ENCODE data around the gene PLXNB1. TPM values are rescaled to one million over a fixed set of nuclear protein-coding genes. Genes with fewer than 3 reads are reported as not detected.

PLXNB1 gene
- total RNA-seq, 2 experiments from 2014 or later, result 3.7 to 5.1 TPM

DNA sequence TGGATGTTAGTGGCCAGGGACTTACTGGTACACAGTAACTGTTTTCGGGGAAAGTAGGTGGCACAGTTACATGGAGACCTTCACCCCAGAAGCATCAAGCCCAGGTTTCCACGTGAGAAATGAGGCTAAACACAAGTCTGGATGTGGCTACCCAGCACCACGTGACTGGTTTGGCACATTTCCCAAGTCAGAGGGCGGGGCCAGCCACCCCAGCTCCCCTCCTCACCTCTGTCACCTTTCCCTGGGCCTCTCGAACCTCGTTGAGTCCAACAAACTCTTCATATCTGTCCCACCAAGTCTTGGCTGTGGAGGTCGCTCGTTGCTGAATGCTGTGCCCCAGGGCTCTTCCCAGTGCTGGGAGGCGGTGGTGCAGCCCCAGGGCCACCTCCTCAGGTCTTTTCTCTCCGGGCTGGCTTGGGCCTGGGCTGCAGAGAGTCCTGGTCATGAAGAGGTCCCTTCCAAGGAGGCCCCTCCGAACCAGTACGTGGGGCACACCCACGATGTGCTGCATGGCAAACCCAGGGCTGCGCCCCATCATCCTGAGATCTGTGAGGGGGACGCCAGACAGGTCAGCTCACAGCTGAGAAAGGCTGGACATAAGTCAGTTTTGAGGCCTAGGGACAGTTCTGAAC, 4.8 kb upstream of the PLXNB1 start:
- peaks cover 13% of the 10 kb centered on the region for H3K36me3 Mint-ChIP-seq (ENCODE audit: low read depth)
- DNase-seq (peak; percentile 33), ATAC-seq (no peak)
- no peak overlapping the region for H3K4me3 Mint-ChIP-seq
- H3K9me3 Mint-ChIP-seq (ENCODE audit: low read depth), result no peaks in the 10 kb centered on the region
- ChIA-PET POLR2A (no interaction called here), CTCF (interaction anchor here (0.6 to 6.2 kb wide), 15 partner anchors 9 to 504 kb away, joined by 3 to 165 read pairs (median 4); partner anchors contain the start of gene ATRIP)
- no peak overlapping the region for H3K27ac Mint-ChIP-seq
- no peaks in the 10 kb centered on the region for H3K27me3 Mint-ChIP-seq
- peaks cover 22% of the 10 kb centered on the region for H3K4me1 Mint-ChIP-seq
- intact Hi-C loops (cut with DNase I, micrococcal nuclease), result no loop called here

DNA sequence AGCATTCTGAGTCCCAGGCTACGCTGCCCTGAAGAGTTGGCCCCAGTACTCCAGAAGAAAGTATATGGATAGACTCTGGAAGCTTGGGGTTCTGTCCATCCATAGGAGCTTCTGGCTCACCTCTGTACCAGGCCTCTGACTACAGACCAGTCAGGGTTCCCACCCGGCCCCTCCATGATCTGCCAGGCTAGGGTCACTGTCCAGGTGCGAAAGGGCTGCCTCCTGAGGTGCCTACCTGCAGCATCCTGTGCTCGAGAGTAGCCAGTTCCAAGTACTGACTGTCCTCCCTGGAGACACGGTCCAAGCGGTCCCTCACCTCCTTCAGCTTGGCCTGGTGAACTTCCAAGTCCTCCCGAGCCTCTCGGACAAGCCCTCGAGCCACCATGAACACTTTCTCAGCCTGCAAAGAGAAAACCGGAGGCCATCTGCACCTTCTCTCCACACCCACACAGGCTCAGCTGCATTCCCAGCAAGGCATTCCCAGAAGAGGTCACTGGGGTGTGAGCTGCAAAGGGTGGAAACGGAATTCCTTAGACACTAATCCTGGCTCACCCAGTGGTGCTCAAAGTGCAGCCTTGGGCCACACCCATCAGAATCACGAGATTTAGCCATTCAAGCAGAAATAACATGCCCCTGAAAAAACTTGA, 3.7 kb upstream of the PLXNB1 start:
- Mint-ChIP-seq H3K36me3 (ENCODE audit: low read depth) (peaks cover 13% of the 10 kb centered on the region), H3K27me3 (no peaks in the 10 kb centered on the region), H3K4me1 (peaks cover 16% of the 10 kb centered on the region), H3K4me3 (no peak overlapping the region), H3K27ac (no peak overlapping the region), H3K9me3 (ENCODE audit: low read depth) (no peaks in the 10 kb centered on the region)
- ChIA-PET CTCF (interaction anchor here (0.6 to 6.2 kb wide), 9 partner anchors 10 to 193 kb away, joined by 3 to 165 read pairs (median 3); partner anchors contain the start of gene ATRIP), POLR2A (no interaction called here)
- intact Hi-C loops (cut with DNase I, micrococcal nuclease), result no loop called here
- DNase-seq (no peak), ATAC-seq (no peak)

- Mint-ChIP-seq H3K4me3 (no peak overlapping the region), H3K27ac (no peak overlapping the region), H3K27me3 (peaks cover 5% of the 10 kb centered on the region), H3K4me1 (peaks cover 12% of the 10 kb centered on the region), H3K36me3 (ENCODE audit: low read depth) (peaks cover 13% of the 10 kb centered on the region), H3K9me3 (ENCODE audit: low read depth) (no peaks in the 10 kb centered on the region)
- intact Hi-C loops (cut with DNase I, micrococcal nuclease), result no loop called here
- CTCF ChIA-PET, result interaction anchor here (0.6 to 6.2 kb wide), 9 partner anchors 10 to 742 kb away, joined by 3 to 77 read pairs (median 4); partner anchors contain the start of genes ATRIP and IMPDH2
- peak; percentile 21 for DNase-seq
- POLR2A ChIA-PET, result no interaction called here
- no peak for ATAC-seq
These were observed 2.8 kb upstream of the PLXNB1 start for GRCh38 chr3:48432411-48433371.

GRCh38 chr3:48431224-48432029, 1.5 kb upstream of the PLXNB1 start:
- Mint-ChIP-seq H3K4me3 (no peak overlapping the region), H3K36me3 (ENCODE audit: low read depth) (peaks cover 13% of the 10 kb centered on the region), H3K27me3 (peaks cover 5% of the 10 kb centered on the region), H3K27ac (no peak overlapping the region), H3K9me3 (ENCODE audit: low read depth) (no peaks in the 10 kb centered on the region), H3K4me1 (peaks cover 12% of the 10 kb centered on the region)
- CTCF ChIA-PET, result interaction anchor here (0.5 to 6.2 kb wide), 2 partner anchors 158 to 455 kb away, joined by 3 to 77 read pairs; no protein-coding TSS in a partner anchor
- DNase-seq, result no peak
- no peak for ATAC-seq
- POLR2A ChIA-PET, result no interaction called here
- intact Hi-C loops (cut with DNase I, micrococcal nuclease), result no loop called here

- Mint-ChIP-seq H3K4me3 (peak overlapping the region; percentile 69), H3K36me3 (ENCODE audit: low read depth) (peaks cover 13% of the 10 kb centered on the region), H3K4me1 (peaks cover 12% of the 10 kb centered on the region), H3K27me3 (peaks cover 5% of the 10 kb centered on the region), H3K9me3 (ENCODE audit: low read depth) (no peaks in the 10 kb centered on the region), H3K27ac (no peak overlapping the region)
- no peak for ATAC-seq
- intact Hi-C loops (cut with DNase I, micrococcal nuclease), result no loop called here
- ChIA-PET CTCF (no interaction called here), POLR2A (no interaction called here)
- no peak for DNase-seq
These were observed 819 bp upstream of the PLXNB1 start for GRCh38 chr3:48430708-48431101.

DNA sequence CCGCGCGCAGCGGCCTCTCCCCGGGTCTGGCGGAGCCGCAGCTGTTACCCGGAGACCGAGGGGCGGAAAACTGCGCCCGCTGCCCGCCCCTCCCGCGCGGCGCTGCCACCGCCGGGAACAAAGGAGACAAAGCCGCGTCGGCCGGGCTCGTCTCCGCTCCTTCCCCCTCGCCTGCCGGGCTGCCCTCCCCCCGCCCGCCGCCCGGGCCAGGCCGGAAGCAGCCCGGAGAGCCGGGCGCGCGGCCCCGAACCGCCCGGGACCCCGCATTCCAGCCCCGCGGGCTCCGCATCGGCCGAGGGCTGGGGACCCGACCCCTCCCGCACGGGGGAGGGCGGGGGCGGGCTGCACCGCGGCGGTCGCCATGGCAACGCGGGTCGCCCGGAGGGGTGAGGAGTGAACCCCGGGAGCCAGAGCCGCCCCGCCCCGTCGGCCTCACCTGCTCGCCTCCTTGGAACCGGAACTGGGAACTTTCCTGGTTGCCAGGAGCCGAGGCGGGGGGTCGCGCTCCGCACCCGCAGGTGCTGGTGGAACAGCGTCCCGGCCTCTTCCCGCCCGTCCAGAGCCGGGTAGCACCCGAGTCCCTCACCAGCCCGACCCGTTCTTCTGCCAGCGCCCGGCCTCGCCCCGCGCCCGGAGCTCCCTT, 448 bp downstream of the PLXNB1 start:
- Mint-ChIP-seq H3K4me3 (peak overlapping the region; percentile 69), H3K9me3 (ENCODE audit: low read depth) (no peaks in the 10 kb centered on the region), H3K4me1 (peaks cover 7% of the 10 kb centered on the region), H3K27me3 (peaks cover 5% of the 10 kb centered on the region), H3K27ac (no peak overlapping the region), H3K36me3 (ENCODE audit: low read depth) (peaks cover 13% of the 10 kb centered on the region)
- CTCF ChIA-PET, result interaction anchor here (1.0 kb wide), 1 partner anchor 29 kb away, joined by 3 read pairs; no protein-coding TSS in a partner anchor
- ATAC-seq (peak; percentile 75), DNase-seq (peak; percentile 72)
- intact Hi-C loops (cut with DNase I, micrococcal nuclease), result loop anchor here in 1 of 2 experiments (1.0 kb wide), 1 partner anchor 11 kb away; the partner anchor contains the start of genes CCDC51 and TMA7
- POLR2A ChIA-PET, result no interaction called here

DNA sequence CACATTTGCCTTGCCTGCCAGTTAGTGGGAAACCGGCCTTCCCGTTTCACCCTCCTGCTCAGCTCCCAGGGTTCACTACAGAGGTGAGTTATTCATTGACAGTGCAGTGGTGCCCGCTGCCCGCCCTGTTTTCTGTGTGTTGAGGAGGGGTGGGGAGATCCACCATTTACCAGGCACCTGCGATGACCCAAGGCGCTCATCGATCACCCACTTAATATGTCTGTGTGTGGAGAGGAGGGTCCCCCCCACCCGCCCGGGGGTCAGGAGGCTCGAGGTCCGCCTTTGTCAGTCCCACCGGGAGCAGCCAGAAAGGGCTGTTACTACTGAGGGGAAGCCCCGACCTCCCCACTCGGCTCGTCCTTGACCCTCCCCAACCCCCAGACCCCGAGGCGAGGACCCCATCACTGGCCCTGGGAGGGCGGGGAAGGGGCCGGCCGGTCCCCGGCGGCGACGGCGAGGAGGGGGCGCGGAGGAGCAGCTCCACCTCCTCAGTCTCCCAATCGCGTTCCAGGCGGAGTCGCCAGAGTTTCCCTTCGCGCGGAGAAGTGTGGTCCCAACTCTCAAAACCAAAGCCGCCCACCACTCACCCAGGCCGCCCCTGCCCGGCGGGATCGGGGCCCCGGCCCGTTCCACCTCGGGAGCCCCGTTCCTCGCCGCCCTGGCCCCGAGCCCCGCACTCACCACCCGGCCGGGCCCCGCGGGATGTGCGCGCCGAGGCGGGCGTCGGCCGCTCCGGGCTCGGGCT, 1.1 kb downstream of the PLXNB1 start:
- H3K36me3 Mint-ChIP-seq (ENCODE audit: low read depth), result peaks cover 11% of the 10 kb centered on the region
- H3K27ac Mint-ChIP-seq, result no peak overlapping the region
- intact Hi-C loops (cut with DNase I, micrococcal nuclease), result loop anchor here in 1 of 2 experiments (1.0 kb wide), 1 partner anchor 12 kb away; the partner anchor contains the start of genes CCDC51 and TMA7
- POLR2A ChIA-PET, result no interaction called here
- peaks cover 4% of the 10 kb centered on the region for H3K4me1 Mint-ChIP-seq
- DNase-seq (no peak), ATAC-seq (peak; percentile 60)
- H3K4me3 Mint-ChIP-seq, result peak overlapping the region; percentile 24
- CTCF ChIA-PET, result interaction anchor here (1.0 kb wide), 1 partner anchor 28 kb away, joined by 3 read pairs; no protein-coding TSS in a partner anchor
- no peaks in the 10 kb centered on the region for H3K9me3 Mint-ChIP-seq (ENCODE audit: low read depth)
- peaks cover 5% of the 10 kb centered on the region for H3K27me3 Mint-ChIP-seq

DNA sequence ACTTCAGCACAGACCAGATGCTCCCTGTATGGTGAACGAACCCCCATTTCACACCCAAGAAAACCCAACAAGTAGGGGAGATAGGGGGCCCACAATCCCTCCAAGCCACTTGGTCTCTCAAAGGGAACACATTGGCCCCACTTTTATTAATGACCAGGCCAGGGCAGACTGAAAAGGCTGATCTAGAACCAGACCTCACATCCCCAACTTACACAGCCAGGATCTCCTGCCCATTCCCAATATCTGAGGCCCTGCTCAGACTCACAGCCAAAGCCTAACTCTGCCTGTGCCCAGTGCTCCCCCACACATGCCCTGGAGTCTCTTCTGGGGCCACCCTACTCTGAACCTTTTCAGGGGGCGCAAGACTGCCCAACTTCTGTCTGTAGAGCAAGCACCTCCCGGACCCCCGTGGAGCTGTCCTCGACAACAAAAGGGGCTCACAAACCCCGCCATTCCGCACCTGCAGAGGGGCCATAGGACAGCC, 1.8 kb downstream of the PLXNB1 start:
- peaks cover 4% of the 10 kb centered on the region for H3K4me1 Mint-ChIP-seq
- intact Hi-C loops (cut with DNase I, micrococcal nuclease), result no loop called here
- POLR2A ChIA-PET, result no interaction called here
- peak overlapping the region; percentile 24 for H3K4me3 Mint-ChIP-seq
- CTCF ChIA-PET, result interaction anchor here (1.0 to 2.7 kb wide), 2 partner anchors 8 to 27 kb away, joined by 3 to 19 read pairs; no protein-coding TSS in a partner anchor
- H3K27me3 Mint-ChIP-seq, result peaks cover 5% of the 10 kb centered on the region
- ATAC-seq (no peak), DNase-seq (no peak)
- H3K27ac Mint-ChIP-seq, result no peak overlapping the region
- peaks cover 11% of the 10 kb centered on the region for H3K36me3 Mint-ChIP-seq (ENCODE audit: low read depth)
- no peaks in the 10 kb centered on the region for H3K9me3 Mint-ChIP-seq (ENCODE audit: low read depth)

DNA sequence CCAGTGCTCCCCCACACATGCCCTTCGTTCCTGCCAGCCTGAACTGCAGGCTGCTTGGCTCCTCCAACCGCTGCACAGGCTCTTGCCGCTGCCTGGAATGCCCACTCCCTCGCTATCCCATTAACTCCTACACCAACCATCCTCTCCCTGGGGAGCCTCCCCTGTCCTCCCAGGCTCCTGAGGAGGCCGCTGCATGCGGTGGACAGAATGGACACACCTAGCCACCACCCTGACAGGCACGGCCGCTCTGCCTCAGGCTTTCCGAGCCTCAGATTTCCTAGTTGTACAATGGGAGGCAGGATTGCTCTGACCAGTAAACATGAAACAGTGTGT, 2.3 kb downstream of the PLXNB1 start:
- Mint-ChIP-seq H3K4me3 (peak overlapping the region; percentile 24), H3K27me3 (peaks cover 5% of the 10 kb centered on the region), H3K36me3 (ENCODE audit: low read depth) (peaks cover 11% of the 10 kb centered on the region), H3K9me3 (ENCODE audit: low read depth) (no peaks in the 10 kb centered on the region), H3K27ac (no peak overlapping the region), H3K4me1 (peaks cover 4% of the 10 kb centered on the region)
- CTCF ChIA-PET, result interaction anchor here (2.7 kb wide), 1 partner anchor 8 kb away, joined by 19 read pairs; no protein-coding TSS in a partner anchor
- no peak for DNase-seq
- POLR2A ChIA-PET, result no interaction called here
- no peak for ATAC-seq
- intact Hi-C loops (cut with DNase I, micrococcal nuclease), result no loop called here
